Left lung (tissue), 10 donors: ENCODE measurements around the gene IFNA7. TPM values are rescaled to one million over a fixed set of nuclear protein-coding genes. Genes with fewer than 3 reads are reported as not detected.
"Not testable (repeated sequence)": the region's sequence is repeated elsewhere in the genome, so short reads cannot be mapped to it uniquely, and the experiment has no call there.

Experiments
- ATAC-seq: fragments of 200-7000 bp; cut with Tn5 transposase; one replicate; pipeline ENCODE4 v1.9.1; 2020; ENCODE audit warnings: moderate library complexity
- DNase-seq, 4 donors: peaks; one replicate each; pipeline ENCODE4 v3.0.0-alpha.2; 2013 to 2020
- H3K27ac ChIP-seq, 2 donors: fragments of 200-600 bp; sonication (generic) in 1 of 2; one replicate each; pipeline versions ENCODE4 v1.5.0 to v1.8.0; 2020 to 2021
- H3K27me3 ChIP-seq, 2 donors: fragments of 200-600 bp; sonication (generic) in 1 of 2; one replicate each; pipeline versions ENCODE4 v1.5.0 to v1.8.0; 2020 to 2021
- H3K36me3 ChIP-seq, 2 donors: fragments of 200-600 bp; sonication (generic) in 1 of 2; one replicate each; pipeline versions ENCODE4 v1.5.0 to v1.8.0; 2020 to 2021
- H3K4me1 ChIP-seq, 2 donors: fragments of 200-600 bp; one replicate each; pipeline ENCODE4 v1.8.0; 2021
- H3K4me3 ChIP-seq, 2 donors: fragments of 200-600 bp; sonication (generic) in 1 of 2; one replicate each; pipeline versions ENCODE4 v1.5.0 to v1.8.0; 2020 to 2021; ENCODE audit warnings: mild to moderate bottlenecking in 1 of 2
- H3K9me3 ChIP-seq, 2 donors: fragments of 200-600 bp; sonication (generic) in 1 of 2; one replicate each; pipeline versions ENCODE4 v1.5.0 to v1.8.0; 2020 to 2021
- intact Hi-C, 2 donors: fragments of 100-400 bp; cut with DNase I; formaldehyde crosslinking; loops; one replicate each; pipeline versions ENCODE4 v1.11.2 to v1.14.2; 2022
- polyA plus RNA-seq, 6 donors: library from polyadenylated mRNA; unstranded; fragments of 120-200 nt; gene quantifications; one replicate each; pipeline ENCODE4 v1.2.1, GENCODE V29; 2013; ENCODE audit not compliant: insufficient read length in 6 of 6
- total RNA-seq, 2 donors: library from RNA; stranded (reverse); fragmentation: NEBNext Ultra II Directional; extraction: Animal tissue kit (Norgen Biotek cat#: 25700); gene quantifications; one replicate each; pipeline ENCODE4 v1.2.1, GENCODE V29; 2021
- TF ChIP-seq, protein P1 (sequence below), 2 donors: fragments of 200-600 bp; sonication (generic) in 1 of 2; IDR thresholded peaks; one replicate each; pipeline versions ENCODE4 v1.5.0 to v1.8.0; 2021; ENCODE audit warnings: antibody characterized with exemption in 2 of 2
- donor health status: DM: no; HTN: yes; CAD: no.
- donor health status: DM: no; HTN: no; CAD: no.

Gene IFNA7
- total and polyA plus RNA-seq, 8 donors: not detected

DNA sequence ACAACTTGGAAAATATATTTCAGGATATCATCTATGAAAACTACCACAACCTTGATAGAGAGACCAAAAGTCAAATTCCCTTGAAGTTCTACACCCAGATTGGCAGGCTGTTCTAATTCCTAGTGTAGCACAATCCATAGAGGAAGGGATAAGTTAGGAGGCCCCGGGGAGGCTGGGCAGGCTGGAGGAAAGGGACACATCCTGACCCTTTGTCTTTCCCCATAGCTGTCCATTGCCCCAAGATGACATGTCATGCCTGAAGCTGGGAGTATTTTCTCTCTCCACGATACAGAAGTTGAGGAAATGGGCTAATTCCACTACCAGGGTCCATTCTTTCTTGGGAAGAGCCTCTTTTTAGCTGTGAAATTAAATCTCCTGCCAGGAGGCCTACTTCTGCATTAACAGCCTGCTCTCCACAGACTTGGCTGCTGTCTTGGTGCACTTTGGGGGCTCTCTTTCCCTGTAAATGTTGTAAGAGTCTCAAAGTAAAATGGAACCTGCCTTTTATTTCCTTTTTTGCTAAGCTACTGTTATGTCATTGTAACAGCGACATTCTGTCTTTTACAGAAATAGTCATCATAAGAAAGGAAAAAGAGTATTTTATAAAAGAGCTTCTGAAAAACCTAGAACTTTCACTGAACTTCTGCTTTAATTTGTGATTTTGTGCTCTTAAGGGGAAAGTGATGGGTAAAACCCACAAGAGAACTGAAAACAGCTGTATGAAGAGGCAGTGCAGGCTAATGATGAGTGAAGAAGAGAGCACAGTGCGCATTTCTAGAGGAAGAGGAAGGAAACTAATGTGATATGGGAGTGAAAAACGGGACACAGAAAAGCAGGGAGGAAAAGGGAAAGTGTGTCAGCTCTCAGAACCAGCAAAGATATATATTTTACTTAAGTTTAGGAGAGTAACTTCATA is 11.7 kb upstream of the IFNA7 start:
- H3K27ac ChIP-seq, H3K27me3 ChIP-seq, H3K36me3 ChIP-seq, DNase-seq, intact Hi-C loops, H3K4me3 ChIP-seq, H3K4me1 ChIP-seq, H3K9me3 ChIP-seq: not testable (repeated sequence)
- TF ChIP-seq, protein P1, sequence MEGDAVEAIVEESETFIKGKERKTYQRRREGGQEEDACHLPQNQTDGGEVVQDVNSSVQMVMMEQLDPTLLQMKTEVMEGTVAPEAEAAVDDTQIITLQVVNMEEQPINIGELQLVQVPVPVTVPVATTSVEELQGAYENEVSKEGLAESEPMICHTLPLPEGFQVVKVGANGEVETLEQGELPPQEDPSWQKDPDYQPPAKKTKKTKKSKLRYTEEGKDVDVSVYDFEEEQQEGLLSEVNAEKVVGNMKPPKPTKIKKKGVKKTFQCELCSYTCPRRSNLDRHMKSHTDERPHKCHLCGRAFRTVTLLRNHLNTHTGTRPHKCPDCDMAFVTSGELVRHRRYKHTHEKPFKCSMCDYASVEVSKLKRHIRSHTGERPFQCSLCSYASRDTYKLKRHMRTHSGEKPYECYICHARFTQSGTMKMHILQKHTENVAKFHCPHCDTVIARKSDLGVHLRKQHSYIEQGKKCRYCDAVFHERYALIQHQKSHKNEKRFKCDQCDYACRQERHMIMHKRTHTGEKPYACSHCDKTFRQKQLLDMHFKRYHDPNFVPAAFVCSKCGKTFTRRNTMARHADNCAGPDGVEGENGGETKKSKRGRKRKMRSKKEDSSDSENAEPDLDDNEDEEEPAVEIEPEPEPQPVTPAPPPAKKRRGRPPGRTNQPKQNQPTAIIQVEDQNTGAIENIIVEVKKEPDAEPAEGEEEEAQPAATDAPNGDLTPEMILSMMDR (IDR thresholded peaks at IDR 0.05): peak; percentile 11 to 44
- ATAC-seq: peak; percentile 49

DNA sequence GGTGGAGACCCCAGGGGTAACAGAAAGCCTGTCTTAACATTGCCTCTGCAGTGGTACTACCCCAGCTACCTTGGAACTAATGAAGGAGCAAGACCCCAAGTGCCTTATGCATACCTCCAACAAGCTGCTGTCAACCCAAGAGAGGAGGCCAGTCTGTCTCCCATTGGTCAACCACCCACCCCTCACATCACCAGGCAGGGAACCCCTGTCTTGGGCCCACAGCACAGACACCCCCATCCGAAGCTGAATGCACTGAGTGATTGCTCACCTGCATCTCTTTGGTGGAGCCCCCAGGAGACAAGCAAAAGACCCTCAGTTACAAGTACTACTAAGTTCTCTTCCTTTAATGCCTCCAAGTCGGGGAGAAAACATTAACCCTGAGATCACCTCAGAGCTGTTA is 10.2 kb upstream of the IFNA7 start:
- ATAC-seq, H3K27me3 ChIP-seq, intact Hi-C loops, H3K4me3 ChIP-seq, H3K27ac ChIP-seq, DNase-seq, H3K36me3 ChIP-seq, H3K9me3 ChIP-seq, H3K4me1 ChIP-seq: not testable (repeated sequence)

DNA sequence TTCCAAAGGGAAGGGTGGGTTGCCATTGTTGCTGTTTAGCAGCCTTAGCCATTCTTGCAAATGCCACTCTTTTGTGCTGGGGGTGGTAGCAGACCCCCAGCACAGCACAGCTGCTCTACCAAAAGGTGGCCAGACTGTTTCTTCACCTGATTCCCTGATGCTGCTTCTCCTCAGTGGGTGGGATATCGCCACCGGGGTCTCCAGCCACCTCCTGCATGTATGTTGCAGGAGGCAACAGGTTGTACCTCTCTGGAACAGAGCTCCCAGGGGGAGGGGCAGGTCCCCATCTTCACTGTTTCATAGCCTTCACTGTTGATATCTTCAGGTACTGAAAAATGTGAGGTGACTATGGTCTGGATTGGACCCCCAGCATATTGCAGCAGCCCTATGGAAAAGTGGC is 8.8 kb upstream of the IFNA7 start:
- H3K9me3 ChIP-seq, H3K4me1 ChIP-seq, intact Hi-C loops, H3K4me3 ChIP-seq, H3K36me3 ChIP-seq, DNase-seq, H3K27me3 ChIP-seq, ATAC-seq, H3K27ac ChIP-seq: not testable (repeated sequence)

DNA sequence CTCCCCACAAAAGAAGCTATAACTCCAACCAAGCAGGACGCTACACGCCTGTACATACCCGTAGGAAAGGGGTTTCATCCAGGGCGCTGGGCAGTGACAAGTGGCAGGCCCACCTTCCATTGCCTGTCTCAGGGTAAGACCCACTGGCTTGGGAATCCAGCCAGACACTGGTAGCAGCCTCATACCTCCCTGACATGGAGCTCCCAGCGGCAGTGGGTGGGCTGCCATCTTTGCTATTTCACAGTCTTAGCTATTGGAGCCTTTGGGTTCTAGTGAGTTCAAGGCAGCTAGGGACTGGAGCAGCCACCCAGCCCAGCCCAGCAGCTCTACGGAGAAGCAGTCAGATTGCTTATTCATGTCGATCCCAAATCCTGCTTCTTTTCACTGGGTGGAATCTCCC is 8.3 kb upstream of the IFNA7 start:
- H3K27me3 ChIP-seq: no peaks in the 10 kb centered on the region
- ATAC-seq (no peak), DNase-seq (peak in 1 of 4 donors; percentile 32)
- no peak overlapping the region for H3K27ac ChIP-seq
- H3K9me3 ChIP-seq: no peaks in the 10 kb centered on the region
- H3K4me3 ChIP-seq: no peak overlapping the region
- no peaks in the 10 kb centered on the region for H3K4me1 ChIP-seq
- H3K36me3 ChIP-seq: no peaks in the 10 kb centered on the region
- TF ChIP-seq, protein P1 (IDR thresholded peaks at IDR 0.05): no peak
- intact Hi-C loops: no loop called here

DNA sequence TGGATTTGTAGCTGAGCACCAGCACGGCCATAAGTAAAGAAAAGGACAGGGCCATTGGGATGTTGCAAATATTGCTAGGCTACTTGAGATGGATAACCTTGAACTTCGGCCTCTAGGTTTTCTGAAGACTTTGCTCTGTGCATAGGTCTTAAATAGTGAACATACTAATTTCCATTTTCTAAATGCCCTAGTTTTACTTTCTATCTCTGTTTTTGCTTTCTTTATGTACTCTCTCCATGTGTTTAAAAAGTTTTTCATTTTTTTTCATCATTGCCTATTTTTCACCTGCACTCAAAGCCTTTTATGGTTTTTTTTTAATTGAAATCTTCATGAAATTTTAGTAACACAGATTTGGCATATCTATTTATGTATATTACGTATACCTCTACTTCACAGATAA is 5.0 kb upstream of the IFNA7 start, which contains the start of gene IFNA10:
TSS of gene IFNA10 (minus strand) at position 101 of the 400 bp plus-strand sequence. CDS start at position 55, 46 bp downstream.
- H3K27ac ChIP-seq, H3K4me1 ChIP-seq, H3K36me3 ChIP-seq, H3K4me3 ChIP-seq, H3K9me3 ChIP-seq, H3K27me3 ChIP-seq, DNase-seq, intact Hi-C loops, ATAC-seq: not testable (repeated sequence)

DNA sequence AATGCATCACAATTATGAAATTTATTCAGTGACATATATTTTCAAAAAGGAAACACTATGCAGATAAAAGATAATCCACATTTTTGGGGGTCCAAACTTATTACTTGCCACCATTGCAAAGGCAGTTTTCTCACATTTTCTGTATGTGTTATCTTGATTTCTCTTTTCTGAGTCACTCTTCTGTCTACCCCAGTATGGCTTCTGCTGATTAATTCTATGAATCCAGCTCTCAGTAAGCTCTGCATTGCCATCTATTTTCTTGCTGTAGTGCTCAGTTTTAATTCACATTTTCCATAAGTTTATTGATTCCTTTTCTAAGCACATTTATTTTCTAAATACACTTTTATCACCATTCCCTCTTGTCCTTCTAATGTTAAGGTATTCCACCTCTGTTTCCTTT is 3.2 kb upstream of the IFNA7 start:
- Histone ChIP-seq H3K36me3 (no peaks in the 10 kb centered on the region), H3K9me3 (peaks cover 0 to 3% of the 10 kb centered on the region in 2 donors), H3K4me1 (no peaks in the 10 kb centered on the region), H3K27me3 (no peaks in the 10 kb centered on the region), H3K4me3 (no peak overlapping the region), H3K27ac (no peak overlapping the region)
- no peak for DNase-seq
- no peak for ATAC-seq
- intact Hi-C loops: no loop called here
- TF ChIP-seq, protein P1 (IDR thresholded peaks at IDR 0.05): no peak
